Neural progenitor cell (in vitro differentiated cells): Measurements from ENCODE around the gene TIMM22. TPM values are rescaled to one million over a fixed set of nuclear protein-coding genes. Genes with fewer than 3 reads are reported as not detected.

Experiments used
- DNase-seq: peaks from one replicate; pipeline ENCODE4 v3.0.0-alpha.2; 2016; ENCODE audit warnings: low spot score
- H2AFZ ChIP-seq: fragments of 200-600 bp; sonication (generic); replicated peaks from 2 replicates; pipeline ENCODE4 v1.6.1; 2016; ENCODE audit warnings: antibody characterized with exemption
- H3F3A ChIP-seq: fragments of 200-600 bp; sonication (generic); 2 replicates; pipeline ENCODE4 v1.6.1; 2016; ENCODE audit warnings: antibody characterized with exemption, low read depth
- H3K27ac ChIP-seq: fragments of 200-600 bp; sonication (generic); 2 replicates; pipeline ENCODE4 v1.5.1; 2016; ENCODE audit warnings: mild to moderate bottlenecking
- H3K27me3 ChIP-seq: fragments of 200-600 bp; sonication (generic); 2 replicates; pipeline ENCODE4 v1.6.1; 2016; ENCODE audit warnings: mild to moderate bottlenecking, moderate library complexity
- H3K36me3 ChIP-seq: fragments of 200-600 bp; sonication (generic); 2 replicates; pipeline ENCODE4 v1.5.1; 2016
- H3K4me1 ChIP-seq: fragments of 200-600 bp; sonication (generic); 2 replicates; pipeline ENCODE4 v1.6.1; 2016; ENCODE audit warnings: mixed run types
- H3K4me2 ChIP-seq: fragments of 200-600 bp; sonication (generic); 2 replicates; pipeline ENCODE4 v1.6.1; 2016
- H3K4me3 ChIP-seq: fragments of 200-600 bp; sonication (generic); 2 replicates; pipeline ENCODE4 v1.5.1; 2016
- H3K79me2 ChIP-seq: fragments of 200-600 bp; sonication (generic); 2 replicates; pipeline ENCODE4 v1.6.1; 2016; ENCODE audit warnings: low read depth
- H3K9ac ChIP-seq: fragments of 200-600 bp; sonication (generic); 2 replicates; pipeline ENCODE4 v1.6.1; 2016
- H3K9me3 ChIP-seq: fragments of 200-600 bp; sonication (generic); 2 replicates; pipeline ENCODE4 v1.5.1; 2016; ENCODE audit warnings: low read depth
- H4K20me1 ChIP-seq: fragments of 200-600 bp; sonication (generic); 2 replicates; pipeline ENCODE4 v1.6.1; 2016; ENCODE audit warnings: low read depth
- H3K27ac Mint-ChIP-seq: 3 replicates; pipeline ENCODE4 v1.8.0; 2021; ENCODE audit warnings: mixed read lengths
- H3K27me3 Mint-ChIP-seq: 2 replicates; pipeline ENCODE4 v1.8.0; 2022; ENCODE audit warnings: low read depth, mild to moderate bottlenecking, inconsistent platforms, moderate library complexity, mixed read lengths; ENCODE audit not compliant: insufficient read depth
- H3K36me3 Mint-ChIP-seq: 3 replicates; pipeline ENCODE4 v1.8.0; 2021; ENCODE audit warnings: mixed read lengths
- H3K4me1 Mint-ChIP-seq: 3 replicates; pipeline ENCODE4 v1.8.0; 2021; ENCODE audit warnings: mixed read lengths
- H3K4me3 Mint-ChIP-seq: 3 replicates; pipeline ENCODE4 v1.8.0; 2021; ENCODE audit warnings: mild to moderate bottlenecking, moderate library complexity, mixed read lengths
- H3K9me3 Mint-ChIP-seq: 3 replicates; pipeline ENCODE4 v1.8.0; 2020; ENCODE audit warnings: mixed read lengths
- EZH2 ChIP-seq: fragments of 200-600 bp; sonication (generic); IDR thresholded peaks from 2 replicates; pipeline ENCODE4 v1.6.1; 2017; ENCODE audit warnings: antibody characterized with exemption, mild to moderate bottlenecking, moderate library complexity
- EZH2phosphoT487 ChIP-seq: fragments of 200-600 bp; sonication (generic); IDR thresholded peaks from 2 replicates; pipeline ENCODE4 v1.6.1; 2017; ENCODE audit warnings: antibody characterized with exemption
- microRNA-seq: library from miRNA; unstranded; fragments of <30 nt; microRNA quantifications from one replicate; pipeline ENCODE4, GENCODE V29; 2016
- small RNA-seq: library from RNA; depleted of rRNA; stranded (forward); fragments of <200 nt; gene quantifications from one replicate; pipeline ENCODE3, GENCODE V24; 2015
- total RNA-seq: library from RNA; depleted of rRNA; stranded (reverse); fragments of >200 nt; gene quantifications from 2 replicates; pipeline ENCODE4 v1.2.3, GENCODE V29; 2015; ENCODE audit warnings: low replicate concordance
- TF ChIP-seq, protein P1 (sequence below): fragments of 200-600 bp; sonication (generic); IDR thresholded peaks from 2 replicates; pipeline ENCODE4 v1.5.1; 2017; ENCODE audit warnings: antibody characterized with exemption, mild to moderate bottlenecking

The TIMM22 gene
- total RNA-seq, 1 donor from 2014 or later = 11.7 TPM

DNA sequence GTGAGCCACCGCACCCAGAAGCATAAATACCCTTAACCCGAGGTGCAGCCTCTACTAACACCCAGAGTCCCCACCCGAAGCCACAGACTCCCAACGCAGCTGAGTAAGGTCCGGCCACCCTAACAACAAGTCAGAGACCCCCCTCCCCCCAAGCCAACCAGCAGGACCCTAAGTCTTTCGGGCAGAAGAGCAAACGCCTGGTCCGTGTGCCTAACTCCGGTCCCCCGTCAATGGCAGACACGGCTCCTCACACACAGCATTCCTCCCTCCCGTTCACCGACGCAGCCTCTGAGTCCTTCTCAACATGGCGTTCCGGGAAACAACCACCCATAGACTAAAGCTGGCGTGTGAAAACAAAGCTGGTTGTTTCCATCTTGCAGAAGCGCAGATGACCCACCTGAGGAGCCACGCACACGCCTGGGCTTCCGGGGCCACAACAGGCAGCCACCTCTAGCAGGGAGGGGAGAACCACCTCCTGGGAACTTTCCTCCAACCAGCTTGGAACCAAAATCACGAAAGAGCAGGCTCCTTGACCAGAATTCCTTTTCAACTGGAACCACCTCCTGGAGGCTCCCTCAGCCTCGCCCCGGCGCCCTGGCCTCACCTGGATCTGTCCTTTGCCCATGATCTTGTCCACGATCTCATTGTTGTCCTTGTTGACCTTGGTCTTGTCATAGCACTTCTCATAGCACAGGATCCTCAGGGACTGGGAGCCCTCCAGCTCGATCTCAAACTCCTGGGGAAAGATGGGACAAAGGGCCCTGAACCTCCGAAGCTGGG is 52.7 kb downstream of the TIMM22 start:
- no peaks in the 10 kb centered on the region for H3K4me1 ChIP-seq
- H3K36me3 ChIP-seq = no peaks in the 10 kb centered on the region
- no peak overlapping the region for H3K4me2 ChIP-seq
- Mint-ChIP-seq H3K4me3 (no peak overlapping the region), H3K27ac (no peak overlapping the region), H3K36me3 (peaks cover 7% of the 10 kb centered on the region), H3K9me3 (no peaks in the 10 kb centered on the region), H3K4me1 (peaks cover 11% of the 10 kb centered on the region), H3K27me3 (peaks cover 8% of the 10 kb centered on the region)
- H3K79me2 ChIP-seq = no peaks in the 10 kb centered on the region
- no peak overlapping the region for H3K27ac ChIP-seq
- no peaks in the 10 kb centered on the region for H3K27me3 ChIP-seq
- H3K9me3 ChIP-seq = no peaks in the 10 kb centered on the region
- H3F3A ChIP-seq = no peaks in the 10 kb centered on the region
- TF ChIP-seq, protein P1, sequence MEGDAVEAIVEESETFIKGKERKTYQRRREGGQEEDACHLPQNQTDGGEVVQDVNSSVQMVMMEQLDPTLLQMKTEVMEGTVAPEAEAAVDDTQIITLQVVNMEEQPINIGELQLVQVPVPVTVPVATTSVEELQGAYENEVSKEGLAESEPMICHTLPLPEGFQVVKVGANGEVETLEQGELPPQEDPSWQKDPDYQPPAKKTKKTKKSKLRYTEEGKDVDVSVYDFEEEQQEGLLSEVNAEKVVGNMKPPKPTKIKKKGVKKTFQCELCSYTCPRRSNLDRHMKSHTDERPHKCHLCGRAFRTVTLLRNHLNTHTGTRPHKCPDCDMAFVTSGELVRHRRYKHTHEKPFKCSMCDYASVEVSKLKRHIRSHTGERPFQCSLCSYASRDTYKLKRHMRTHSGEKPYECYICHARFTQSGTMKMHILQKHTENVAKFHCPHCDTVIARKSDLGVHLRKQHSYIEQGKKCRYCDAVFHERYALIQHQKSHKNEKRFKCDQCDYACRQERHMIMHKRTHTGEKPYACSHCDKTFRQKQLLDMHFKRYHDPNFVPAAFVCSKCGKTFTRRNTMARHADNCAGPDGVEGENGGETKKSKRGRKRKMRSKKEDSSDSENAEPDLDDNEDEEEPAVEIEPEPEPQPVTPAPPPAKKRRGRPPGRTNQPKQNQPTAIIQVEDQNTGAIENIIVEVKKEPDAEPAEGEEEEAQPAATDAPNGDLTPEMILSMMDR = no peak
- no peak overlapping the region for H3K9ac ChIP-seq
- no peak overlapping the region for H3K4me3 ChIP-seq
- H2AFZ ChIP-seq = no peak overlapping the region
- DNase-seq = no peak
- no peaks in the 10 kb centered on the region for H4K20me1 ChIP-seq

DNA sequence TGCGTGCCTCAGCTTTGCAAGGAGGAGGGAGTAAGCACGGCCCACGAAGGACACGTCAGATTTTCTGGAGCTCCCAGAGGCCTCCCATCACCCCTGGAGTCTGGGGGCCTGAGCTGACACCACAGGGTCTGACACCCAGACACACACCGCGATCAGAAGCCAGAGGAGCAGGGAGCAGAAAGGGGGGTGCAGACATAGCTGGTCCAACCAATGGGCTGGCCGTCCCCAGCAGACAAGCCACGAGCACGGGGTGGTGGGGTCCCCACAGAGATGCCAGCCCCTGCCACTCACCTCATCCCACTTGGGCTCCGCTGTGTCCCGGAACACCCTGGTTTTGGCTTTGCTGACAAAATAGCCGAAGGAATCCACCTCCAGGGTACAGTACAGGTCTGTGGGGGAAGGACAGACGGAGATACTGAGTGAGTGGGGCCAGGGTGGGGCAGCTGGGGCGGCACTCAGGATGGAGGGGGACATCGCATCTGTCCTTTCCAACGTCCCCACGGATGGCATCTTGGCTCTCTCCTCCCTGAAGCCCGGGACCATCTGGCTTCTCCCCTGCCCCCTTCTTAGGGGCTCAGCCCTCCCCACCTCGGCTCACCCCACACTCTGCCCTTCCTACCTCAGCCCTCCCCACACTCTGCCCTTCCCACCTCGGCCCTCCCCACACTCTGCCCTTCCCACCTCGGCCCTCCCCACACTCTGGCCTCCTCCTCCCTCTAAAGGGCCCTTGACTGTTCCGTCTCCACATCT is 53.5 kb downstream of the TIMM22 start:
- TF ChIP-seq EZH2 (no peak), EZH2phosphoT487 (no peak)
- TF ChIP-seq, protein P1 = no peak
- H3K36me3 Mint-ChIP-seq = peaks cover 8% of the 10 kb centered on the region
- no peaks in the 10 kb centered on the region for H3K27me3 ChIP-seq
- H3F3A ChIP-seq = no peaks in the 10 kb centered on the region
- H3K9me3 ChIP-seq = no peaks in the 10 kb centered on the region
- H3K9me3 Mint-ChIP-seq = no peaks in the 10 kb centered on the region
- peaks cover 3% of the 10 kb centered on the region for H3K4me1 Mint-ChIP-seq
- peaks cover 8% of the 10 kb centered on the region for H3K27me3 Mint-ChIP-seq
- no peak overlapping the region for H3K4me2 ChIP-seq
- H3K4me3 ChIP-seq = no peak overlapping the region
- no peak overlapping the region for H3K27ac Mint-ChIP-seq
- H3K27ac ChIP-seq = no peak overlapping the region
- no peak overlapping the region for H3K9ac ChIP-seq
- H3K79me2 ChIP-seq = no peaks in the 10 kb centered on the region
- H3K4me3 Mint-ChIP-seq = no peak overlapping the region
- no peaks in the 10 kb centered on the region for H4K20me1 ChIP-seq
- H3K36me3 ChIP-seq = no peaks in the 10 kb centered on the region
- DNase-seq = no peak
- no peaks in the 10 kb centered on the region for H3K4me1 ChIP-seq
- no peak overlapping the region for H2AFZ ChIP-seq

DNA sequence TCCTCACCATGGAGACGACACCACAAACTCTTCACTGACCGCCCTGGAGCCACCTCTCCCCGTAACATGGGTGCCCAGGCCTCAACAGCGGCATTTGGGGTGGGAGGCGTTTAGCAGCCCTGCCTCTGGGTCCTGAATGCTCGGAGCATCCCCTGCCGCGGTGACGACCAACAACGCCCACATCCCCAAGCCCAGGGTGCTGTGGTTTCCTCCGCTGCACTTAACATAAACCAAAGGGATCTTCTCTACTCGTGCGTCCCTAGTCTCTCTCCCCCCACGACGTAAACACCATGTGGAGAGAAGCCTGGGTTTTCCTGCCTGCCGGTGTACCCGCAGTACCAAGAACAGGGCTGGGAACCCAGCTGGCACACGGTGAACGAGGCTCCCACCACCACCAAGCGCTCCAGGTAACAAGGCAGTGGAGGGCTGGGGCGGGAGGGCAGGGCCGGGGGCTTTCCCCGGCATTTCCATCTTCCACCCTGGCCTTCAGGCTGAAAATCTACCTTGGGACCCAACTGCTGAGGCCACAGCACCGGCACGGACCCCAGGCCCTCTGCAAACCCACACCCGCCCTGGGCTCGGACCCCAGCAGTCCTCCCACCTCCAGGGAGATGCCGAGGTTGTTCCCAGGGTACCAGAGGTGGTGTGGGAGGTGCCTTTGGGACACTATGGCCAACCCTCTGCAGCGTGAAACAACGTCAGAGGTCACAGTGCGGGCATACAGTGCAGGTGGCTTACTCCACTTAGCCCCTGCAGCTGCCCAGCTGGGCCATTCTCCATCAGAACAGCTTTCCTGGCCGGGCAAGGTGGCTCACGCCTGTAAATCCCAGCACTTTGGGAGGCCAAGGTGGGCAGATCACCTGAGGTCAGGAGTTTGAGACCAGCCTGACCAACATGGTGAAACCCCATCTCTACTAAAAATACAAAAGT is 54.3 kb downstream of the TIMM22 start:
- H3K4me1 Mint-ChIP-seq = peaks cover 1% of the 10 kb centered on the region

More for the DNA sequence above, 54.3 kb downstream of the TIMM22 start:
- H3K79me2 ChIP-seq = no peaks in the 10 kb centered on the region
- no peaks in the 10 kb centered on the region for H3K36me3 ChIP-seq
- H3K9me3 ChIP-seq = no peaks in the 10 kb centered on the region
- Mint-ChIP-seq H3K9me3 (no peaks in the 10 kb centered on the region), H3K27me3 (peaks cover 5% of the 10 kb centered on the region), H3K27ac (no peak overlapping the region), H3K4me3 (no peak overlapping the region), H3K36me3 (peaks cover 9% of the 10 kb centered on the region)
- no peak overlapping the region for H3K27ac ChIP-seq
- H2AFZ ChIP-seq = no peak overlapping the region
- peaks cover under 1% of the 10 kb centered on the region for H4K20me1 ChIP-seq
- no peaks in the 10 kb centered on the region for H3K4me1 ChIP-seq
- H3K4me3 ChIP-seq = no peak overlapping the region
- TF ChIP-seq, protein P1 = no peak
- TF ChIP-seq EZH2phosphoT487 (no peak), EZH2 (no peak)
- H3F3A ChIP-seq = peaks cover under 1% of the 10 kb centered on the region
- H3K9ac ChIP-seq = no peak overlapping the region
- no peaks in the 10 kb centered on the region for H3K27me3 ChIP-seq
- DNase-seq = no peak
- no peak overlapping the region for H3K4me2 ChIP-seq

Small RNAs within 50 kb of the gene (microRNA-seq; reads per million reads assigned to microRNA genes)
- gene MIR3183 = not detected

Small RNAs within 50 kb of the gene (small RNA-seq; reads per million reads assigned to genes)
- gene MIR3183 = not detected

Other genes with a start within 250 kb of the TIMM22 start
- gene GEMIN4, start 244.9 kb upstream of the TIMM22 start, total RNA-seq = 15.6 and 30.8 TPM in 2 replicates
- 131 and 309 TPM in 2 replicates for gene GLOD4, start 214.8 kb upstream of the TIMM22 start, total RNA-seq
- 22.3 and 26.1 TPM in 2 replicates for gene MRM3, start 214.8 kb upstream of the TIMM22 start, total RNA-seq
- gene NXN, start 17.4 kb upstream of the TIMM22 start, total RNA-seq = 35.9 and 69.4 TPM in 2 replicates
- gene ABR, start 182.9 kb downstream of the TIMM22 start, total RNA-seq = 36.7 and 92.7 TPM in 2 replicates